SKM-1 (cell line): Measurements from ENCODE around the gene PPM1B.
"Not testable (repeated sequence)": the region's sequence is repeated elsewhere in the genome, so short reads cannot be mapped to it uniquely, and the experiment has no call there.

Experiments
- DNase-seq: peaks from one replicate; lab custom pipeline; 2025; ENCODE audit not compliant: unreplicated experiment; lab: John Stamatoyannopoulos, UW

Gene PPM1B

GRCh38 chr2:44247924-44248323 lies 79.2 kb downstream of the PPM1B start:
- DNase-seq = no peak

GRCh38 chr2:44249269-44249668 lies 80.6 kb downstream of the PPM1B start:
- DNase-seq = not testable (repeated sequence)

- no peak for DNase-seq
These were observed 81.7 kb downstream of the PPM1B start for GRCh38 chr2:44250376-44250775.

DNA sequence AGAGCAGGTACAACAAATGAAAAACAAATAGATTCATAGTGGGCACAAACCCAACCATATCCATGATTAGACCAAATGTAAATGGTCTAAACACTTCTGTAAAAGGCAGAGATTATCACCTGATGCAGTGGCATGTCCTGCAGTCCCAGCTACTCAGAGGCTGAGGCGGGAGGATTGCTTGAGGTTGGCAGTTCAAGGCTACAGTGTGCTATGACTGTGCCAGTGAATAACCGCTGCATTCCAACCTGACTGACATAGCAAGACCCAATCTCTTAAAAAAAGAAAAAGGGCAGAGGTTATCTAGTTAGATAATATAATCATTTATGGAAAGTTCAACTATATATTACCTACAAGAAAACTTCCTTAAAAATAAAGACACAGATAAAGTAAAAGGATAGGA lies 85.3 kb downstream of the PPM1B start:
- DNase-seq = no peak

DNA sequence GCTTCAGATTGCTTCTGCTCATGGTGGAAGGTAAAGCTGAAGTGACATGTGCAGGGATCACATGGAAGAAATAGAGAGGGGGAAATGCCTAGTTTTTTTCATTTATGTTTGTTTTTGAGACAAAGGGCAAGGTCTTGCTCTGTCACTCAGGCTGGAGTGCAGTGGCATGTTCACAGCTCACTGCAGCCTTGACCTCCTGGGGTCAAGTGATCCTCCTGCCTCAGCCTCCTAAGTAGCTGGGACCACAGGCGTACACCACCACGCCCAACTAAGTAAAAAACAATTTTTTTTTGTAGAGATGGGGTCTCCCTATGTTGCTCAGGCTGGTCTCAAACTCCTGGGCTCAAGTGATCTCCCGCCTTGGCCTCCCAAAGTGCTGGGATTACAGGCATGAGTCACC lies 87.0 kb downstream of the PPM1B start:
- DNase-seq = not testable (repeated sequence)

DNA sequence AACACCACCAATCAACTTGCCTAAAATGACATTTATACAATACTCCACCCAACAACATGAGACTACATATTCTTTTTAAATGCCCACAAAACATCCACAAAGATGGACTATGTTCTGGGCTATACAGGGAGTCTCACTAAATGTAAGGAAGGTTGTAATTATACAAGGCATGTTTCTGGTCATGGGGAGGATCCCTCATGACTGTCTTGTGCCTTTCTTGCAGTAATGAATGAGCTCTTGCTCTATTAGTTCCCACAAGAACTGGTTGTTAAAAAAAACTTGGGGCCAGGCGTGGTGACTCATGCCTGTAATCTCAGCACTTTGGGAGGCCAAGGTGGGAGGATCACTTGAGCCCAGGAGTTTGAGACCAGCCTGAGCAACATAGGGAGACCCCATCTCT lies 89.1 kb downstream of the PPM1B start:
- not testable (repeated sequence) for DNase-seq

DNA sequence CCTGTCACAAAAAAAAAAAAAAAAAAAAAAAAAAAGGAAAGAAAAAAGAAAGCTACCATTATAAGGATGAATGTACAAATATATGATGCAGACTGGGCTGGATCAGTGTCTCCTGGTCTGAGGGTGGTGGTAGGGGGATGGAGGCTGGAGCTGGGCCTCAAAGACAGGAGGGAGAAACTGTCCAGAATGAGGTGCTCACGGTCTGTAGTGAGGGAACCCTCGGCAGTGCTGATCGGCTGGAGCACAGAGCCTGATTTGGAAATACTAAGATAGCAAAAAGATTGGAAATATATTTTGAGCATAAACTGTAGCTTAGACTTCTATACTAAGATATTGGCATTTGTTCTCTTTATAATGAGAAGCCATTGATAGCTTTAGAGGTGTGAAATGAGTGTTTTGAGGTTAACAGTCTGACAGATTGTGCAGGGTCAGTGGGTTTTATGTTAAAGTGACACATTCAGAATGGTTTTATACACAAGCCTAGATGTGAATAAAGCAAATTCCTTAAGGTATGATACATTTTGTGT lies 98.7 kb downstream of the PPM1B start:
- no peak for DNase-seq

DNA sequence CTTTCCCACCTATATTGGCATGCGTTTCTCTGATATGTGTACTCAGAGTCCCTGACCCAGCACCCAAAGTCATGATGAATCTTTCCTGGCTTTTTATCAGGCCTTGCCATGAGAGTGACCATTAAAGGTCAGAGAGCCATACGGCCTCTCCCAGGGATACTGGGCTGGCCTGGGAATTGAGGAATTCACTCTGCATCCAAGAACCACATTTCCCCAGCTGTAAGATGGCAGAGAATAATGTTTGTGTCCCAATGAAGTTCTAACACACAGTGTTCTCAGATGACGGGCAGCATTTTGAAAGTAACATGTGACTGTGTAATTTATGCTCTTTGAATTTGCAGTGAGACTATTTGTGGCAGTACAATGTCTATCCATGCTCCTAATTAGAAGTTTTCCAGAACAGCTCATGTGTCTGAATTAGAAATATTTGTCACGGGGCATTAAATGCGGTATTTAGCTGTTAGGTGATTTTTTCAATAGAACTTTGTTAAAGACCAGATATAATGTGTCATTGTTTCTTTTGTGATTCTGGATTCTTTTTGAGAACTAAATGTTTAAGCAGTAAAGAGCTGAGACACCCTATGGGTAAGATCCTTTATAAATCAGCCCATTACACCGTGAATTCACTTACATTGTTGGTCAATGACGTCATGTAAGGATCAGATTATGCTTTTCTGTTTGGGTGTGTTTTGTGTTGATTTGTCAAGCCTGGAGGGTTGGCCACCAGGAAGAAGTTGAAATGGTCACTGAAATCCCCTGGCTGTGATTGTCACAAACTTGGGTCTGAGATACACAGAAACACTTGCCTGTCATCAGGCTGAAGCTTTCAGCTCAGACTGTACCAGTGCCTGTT lies 99.3 kb downstream of the PPM1B start:
- DNase-seq = no peak

- DNase-seq = no peak
These were observed 101.2 kb downstream of the PPM1B start for GRCh38 chr2:44269831-44270230.

DNA sequence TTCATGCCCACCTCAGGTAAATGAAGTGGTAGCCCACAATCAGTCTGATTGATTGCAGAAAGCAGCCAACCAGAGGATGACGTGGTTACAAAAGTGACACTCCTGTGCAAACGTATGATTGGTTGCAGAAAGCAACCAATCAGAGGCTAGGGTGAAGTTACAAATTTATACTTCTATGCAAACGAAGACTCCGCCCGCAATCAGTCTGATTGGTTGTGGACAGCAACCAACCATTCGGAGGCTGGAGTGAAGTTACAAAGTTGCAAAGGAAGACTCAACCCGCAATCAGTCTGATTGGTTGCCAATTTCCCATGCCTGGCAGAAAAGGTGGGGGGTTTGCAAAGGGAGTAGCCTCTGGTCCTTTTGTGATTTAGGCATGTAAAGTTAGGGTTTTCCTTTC lies 102.6 kb downstream of the PPM1B start:
- no peak for DNase-seq

DNA sequence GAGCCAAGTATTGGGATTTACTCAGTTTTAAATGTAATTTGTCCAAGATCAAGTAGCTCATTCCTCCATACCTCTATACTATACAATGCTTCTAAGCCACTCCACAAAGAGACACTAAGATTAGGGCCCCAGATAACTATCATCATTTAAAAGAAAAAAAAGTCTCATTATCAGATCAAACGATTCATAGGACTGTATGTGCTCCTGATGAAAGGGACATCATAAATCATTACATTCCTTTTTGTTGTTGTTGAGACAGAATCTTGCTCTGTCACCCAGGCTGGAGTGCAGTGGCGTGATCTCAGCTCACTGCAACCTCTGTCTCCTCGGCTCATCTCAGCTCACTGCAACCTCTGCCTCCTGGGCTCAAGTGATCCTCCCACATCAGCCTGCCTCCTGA lies 104.4 kb downstream of the PPM1B start:
- DNase-seq = no peak

DNA sequence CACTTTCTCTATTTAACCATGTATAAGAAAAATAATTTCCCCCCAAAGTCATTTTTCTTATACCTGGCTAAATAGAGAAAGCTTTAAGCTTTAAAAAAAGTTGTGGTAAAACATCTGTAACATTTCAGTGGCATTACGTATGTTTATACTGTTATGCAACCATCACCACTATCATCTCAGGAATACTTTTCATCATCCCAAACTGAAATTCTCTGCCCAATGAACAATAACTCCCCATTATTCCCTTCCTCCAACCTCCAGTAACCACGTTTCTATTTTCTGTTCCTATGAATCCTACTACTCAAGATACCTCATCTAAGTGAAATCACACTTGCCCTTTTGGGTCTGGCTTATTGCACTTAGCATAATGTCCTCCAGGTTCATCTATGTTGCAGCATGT lies 104.9 kb downstream of the PPM1B start:
- DNase-seq = no peak

GRCh38 chr2:44275927-44276303 lies 107.2 kb downstream of the PPM1B start:
- DNase-seq = no peak

DNA sequence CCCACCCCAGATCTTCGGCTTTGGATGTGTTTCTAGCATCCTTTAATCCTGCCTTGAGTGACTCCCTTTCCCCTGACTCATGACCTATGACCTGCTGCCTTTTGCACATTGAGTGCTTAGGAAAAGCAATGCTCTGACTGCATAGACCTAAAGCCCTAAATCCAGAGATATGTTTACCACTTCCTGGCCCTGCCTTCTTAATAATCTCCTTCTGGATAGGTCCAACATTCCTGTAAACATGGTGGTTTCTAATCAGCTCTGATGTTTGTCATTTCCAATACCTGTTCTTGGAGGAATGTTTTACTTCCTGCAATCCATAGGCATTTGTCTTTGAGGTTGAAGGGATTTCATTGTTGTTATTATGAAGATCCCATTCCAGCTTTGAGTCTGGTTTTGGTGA lies 108.9 kb downstream of the PPM1B start:
- no peak for DNase-seq

DNA sequence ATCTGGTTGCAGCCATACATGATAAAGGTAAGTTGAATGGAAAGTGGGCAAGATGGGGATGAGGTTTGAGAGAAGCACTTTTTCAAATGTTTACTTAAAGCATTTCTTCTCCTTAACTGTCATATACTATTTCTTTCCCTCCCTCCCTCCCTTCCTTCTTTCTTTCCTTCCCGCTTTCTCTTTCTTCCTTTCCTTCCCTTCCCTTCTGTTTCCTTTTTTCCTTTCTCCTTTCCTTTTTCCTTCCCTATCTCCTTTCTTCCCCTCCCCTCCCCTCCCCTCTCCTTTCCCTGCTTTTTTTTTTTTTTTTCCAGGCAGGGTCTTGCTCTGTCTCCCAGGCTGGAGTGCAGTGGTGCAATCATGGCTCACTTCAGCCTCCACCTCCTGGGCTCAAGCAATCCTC lies 112.2 kb downstream of the PPM1B start:
- no peak for DNase-seq
